HepG2 (cell line): Measurements from ENCODE around the gene SMOC1. TPM values are rescaled to one million over a fixed set of nuclear protein-coding genes. Genes with fewer than 3 reads are reported as not detected.

Source experiments
- ATAC-seq: fragments of 200-7000 bp; cut with Tn5 transposase; 3 replicates; pipeline ENCODE4 v1.9.1; 2020; ENCODE audit warnings: mild to moderate bottlenecking, moderate library complexity
- BruUV-seq: library from RNA; stranded (reverse); fragments of 400-500 nt; replicated peaks from 2 replicates; lab custom pipeline; 2021; lab: Mats Ljungman, UMichigan
- CTCF ChIA-PET: fragments of 300-600 bp; formaldehyde crosslinking; extraction: SDS; loops from one replicate; lab custom pipeline; 2021; ENCODE audit warnings: low total read pairs, inconsistent platforms, low intra/inter-chr PET ratio; lab: Yijun Ruan, JAX
- POLR2A ChIA-PET: fragments of 350-600 bp; sonication (Branson Sonifier 250); formaldehyde crosslinking; loops from one replicate; lab custom pipeline; 2020; ENCODE audit warnings: antibody characterized with exemption, inconsistent platforms; lab: Yijun Ruan, JAX
- DNase-seq: peaks from one replicate; pipeline ENCODE4 v3.0.0-alpha.2; 2015; ENCODE audit warnings: low spot score
- FAIRE-seq: peaks from 3 replicates; lab custom pipeline; 2011; peaks lifted over from hg19 to GRCh38; lab: Jason Lieb, UNC
- H2AFZ ChIP-seq: one replicate; pipeline ENCODE4 v1.6.1; 2011; ENCODE audit warnings: low read length, inconsistent platforms
- H3K27ac ChIP-seq: fragments of 300-600 bp; 3 replicates; pipeline ENCODE4 v1.8.0; 2011; ENCODE audit warnings: mixed run types, mild to moderate bottlenecking, mixed read lengths, low read length, inconsistent platforms; ENCODE audit not compliant: insufficient read depth; ENCODE audit errors: extremely low read length
- H3K27me3 ChIP-seq, 2 experiments: fragments of 200-600 bp in 1 of 2; 2 replicates in 1 of 2; 3 replicates in 1 of 2; pipeline versions ENCODE4 v1.6.0 to v1.8.0; 2011; ENCODE audit warnings: low read length in 2 of 2, mild to moderate bottlenecking in 2 of 2, moderate library complexity in 2 of 2, inconsistent platforms in 1 of 2; ENCODE audit not compliant: insufficient read depth in 2 of 2, control insufficient read depth in 1 of 2
- H3K36me3 ChIP-seq, 2 experiments: fragments of 200-600 bp in 1 of 2; replicated peaks in 1 of 2; 2 replicates in 1 of 2; 3 replicates in 1 of 2; pipeline versions ENCODE4 v1.5.1 to v1.8.0; 2011; ENCODE audit warnings: low read length in 2 of 2, inconsistent platforms in 1 of 2; ENCODE audit not compliant: insufficient read depth in 2 of 2, control insufficient read depth in 1 of 2
- H3K4me1 ChIP-seq: 2 replicates; pipeline ENCODE4 v1.5.1; 2012; ENCODE audit warnings: low read length, inconsistent platforms; ENCODE audit not compliant: insufficient read depth
- H3K4me2 ChIP-seq: 2 replicates; pipeline ENCODE4 v1.6.0; 2011; ENCODE audit warnings: low read depth, low read length, inconsistent platforms
- H3K4me3 ChIP-seq, 3 experiments: fragments of 200-600 bp in 1 of 3; sonication (generic), shearing (Covaris generic) in 1 of 3; replicated peaks in 1 of 3; 2 replicates each; pipeline ENCODE4 v1.5.1; 2011 to 2016; ENCODE audit warnings: low read length in 3 of 3, inconsistent platforms in 2 of 3, low read depth in 2 of 3, mild to moderate bottlenecking in 2 of 3, control low read depth in 1 of 3, mixed read lengths in 1 of 3; ENCODE audit not compliant: insufficient read depth in 1 of 3
- H3K79me2 ChIP-seq: one replicate; pipeline ENCODE4 v1.6.1; 2011; ENCODE audit warnings: low read length, inconsistent platforms; ENCODE audit not compliant: insufficient read depth
- H3K9ac ChIP-seq: 2 replicates; pipeline ENCODE4 v1.6.0; 2011; ENCODE audit warnings: mild to moderate bottlenecking, low read depth, low read length, inconsistent platforms; ENCODE audit not compliant: insufficient read depth
- H3K9me3 ChIP-seq: 2 replicates; pipeline ENCODE4 v1.5.1; 2012; ENCODE audit warnings: mild to moderate bottlenecking, low read length
- H4K20me1 ChIP-seq: 2 replicates; pipeline ENCODE4 v1.6.0; 2011; ENCODE audit warnings: inconsistent platforms, mild to moderate bottlenecking, low read length, moderate library complexity; ENCODE audit not compliant: insufficient read depth
- BCL6 ChIP-seq: IDR thresholded peaks from 2 replicates; pipeline ENCODE4 v1.6.1; 2016; ENCODE audit warnings: missing genetic modification reagents, missing compliant biosample characterization
- ESRRA ChIP-seq: sonication (generic); formaldehyde crosslinking; IDR thresholded peaks from 2 replicates; pipeline ENCODE4 v1.5.1; 2020; ENCODE audit warnings: mild to moderate bottlenecking, low read depth, missing genetic modification reagents
- HNF4A ChIP-seq: sonication (generic); formaldehyde crosslinking; IDR thresholded peaks from 2 replicates; pipeline ENCODE4 v1.4.0; 2020; ENCODE audit warnings: missing genetic modification reagents
- NCOA5 ChIP-seq: sonication (generic); formaldehyde crosslinking; IDR thresholded peaks from 2 replicates; pipeline ENCODE4 v1.4.0; 2020; ENCODE audit warnings: missing genetic modification reagents
- NR3C1 ChIP-seq: sonication (generic); formaldehyde crosslinking; IDR thresholded peaks from 2 replicates; pipeline ENCODE4 v1.4.0; 2020; ENCODE audit warnings: missing genetic modification reagents
- RBM22 ChIP-seq: fragments of 200-400 bp; formaldehyde crosslinking; optimal IDR thresholded peaks from 2 replicates; pipeline ENCODE3; 2017; ENCODE audit warnings: mild to moderate bottlenecking, low read length, moderate library complexity
- ZNF18 ChIP-seq: sonication (generic); formaldehyde crosslinking; IDR thresholded peaks from 2 replicates; pipeline ENCODE4 v1.8.0; 2022; ENCODE audit warnings: mild to moderate bottlenecking, missing genetic modification reagents; ENCODE audit not compliant: insufficient replicate concordance
- ZNF430 ChIP-seq: sonication (generic); formaldehyde crosslinking; IDR thresholded peaks from 2 replicates; pipeline ENCODE4 v1.9.0; 2021; ENCODE audit warnings: mild to moderate bottlenecking, missing genetic modification reagents
- ZNF720 ChIP-seq: sonication (generic); formaldehyde crosslinking; IDR thresholded peaks from 2 replicates; pipeline ENCODE4 v1.4.0; 2020; ENCODE audit warnings: missing genetic modification reagents
- WGBS: methylation state at CpG from one replicate; pipeline ENCODE4 v1.1.6; 2017; ENCODE audit warnings: low lambda C conversion rate; 5-methylcytosine and 5-hydroxymethylcytosine counted together
- in situ Hi-C: cut with HindIII; loops from 2 replicates; pipeline ENCODE4 v1.10.0; 2017; ENCODE audit warnings: low pct_unique_long_range_greater_than_20kb; ENCODE audit not compliant: extremely low pct_ligation_motif_present
- intact Hi-C: fragments of 100-400 bp; cut with micrococcal nuclease; formaldehyde crosslinking; loops from one replicate; pipeline ENCODE4 v1.10.0; 2022; ENCODE audit not compliant: unreplicated experiment
- polyA plus RNA-seq, 8 experiments: library from polyadenylated mRNA; depleted of rRNA in 3 of 8; stranded (reverse) in 7 of 8; unstranded in 1 of 8; fragments of >200 nt; fragmentation: Illumina TruSeq in 4 of 8; extraction: Trizol in 4 of 8; gene quantifications; 2 replicates each; pipeline versions ENCODE4 v1.2.1 to v1.2.3, GENCODE V29; 2011 to 2016; ENCODE audit warnings: low read depth in 4 of 8, missing spikeins in 1 of 8, mixed read lengths in 1 of 8; ENCODE audit not compliant: insufficient read depth in 1 of 8
- total RNA-seq, 5 experiments: library from RNA; depleted of rRNA; stranded (reverse); fragments of >200 nt; fragmentation: Illumina TruSeq; extraction: Trizol; gene quantifications; 2 replicates each; pipeline ENCODE4 v1.2.3, GENCODE V29; 2016; ENCODE audit warnings: low read depth in 1 of 5
- TF ChIP-seq, protein P1 (sequence below): sonication (generic); formaldehyde crosslinking; IDR thresholded peaks from 2 replicates; pipeline ENCODE4 v1.4.0; 2020; ENCODE audit warnings: missing genetic modification reagents
- TF ChIP-seq, protein P2 (sequence below): sonication (generic); formaldehyde crosslinking; IDR thresholded peaks from 2 replicates; pipeline ENCODE4 v1.4.0; 2020; ENCODE audit warnings: missing genetic modification reagents

Gene SMOC1
- total and polyA plus RNA-seq, 2 of the 13 experiments (the other 11 are each of a cell fraction or from before 2014, with no cell fraction given): 17.8 to 35.6 TPM

DNA sequence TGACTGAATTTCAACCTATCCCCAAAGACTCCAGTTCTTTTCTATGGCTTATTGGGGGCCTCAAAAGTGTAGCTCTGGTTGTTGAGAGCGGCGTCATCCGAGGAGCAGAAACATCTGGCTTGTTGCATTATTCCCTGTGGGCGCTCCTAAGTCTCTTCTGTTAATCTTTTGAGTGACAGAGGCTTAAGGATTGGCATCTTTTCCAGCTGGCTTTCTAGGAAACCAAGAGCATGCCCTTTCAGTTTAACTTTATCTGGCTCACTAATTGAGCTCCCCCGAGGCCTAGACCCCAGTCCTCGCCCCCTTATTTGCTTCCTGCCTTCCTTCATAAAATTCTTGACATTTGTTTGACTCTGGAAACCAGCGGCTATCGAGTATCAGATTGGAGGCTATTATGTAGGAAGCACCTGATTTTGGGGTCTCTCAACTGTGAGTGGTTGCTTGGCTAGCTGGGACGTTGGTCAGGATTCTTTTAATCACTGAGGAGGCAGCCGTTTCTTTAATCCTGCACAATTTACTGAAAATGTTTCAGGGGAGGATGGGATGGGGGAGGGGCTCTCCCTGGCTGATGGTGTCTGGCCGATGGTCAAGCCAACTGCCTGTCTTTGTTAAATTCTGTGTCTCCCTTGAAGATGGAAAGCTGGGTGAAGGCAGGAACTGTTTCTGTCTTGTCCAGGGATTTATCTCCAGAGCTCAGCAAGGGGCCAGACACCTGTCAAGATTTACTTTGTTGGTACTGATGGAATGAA lies 3.1 kb downstream of the SMOC1 start:
- no peaks in the 10 kb centered on the region for H3K36me3 ChIP-seq
- H3K9ac ChIP-seq: no peak overlapping the region; the same call in 1 of the 2 replicates
- peaks cover 65% of the 10 kb centered on the region for H3K4me1 ChIP-seq
- in situ Hi-C loops (no loop called here), intact Hi-C loops (loop anchor here (10.0 kb wide), 1 partner anchor 67 kb away; no protein-coding TSS in a partner anchor)
- no peak for FAIRE-seq
- H3K79me2 ChIP-seq: peaks cover 71% of the 10 kb centered on the region
- no TSS peak for BruUV-seq
- no peaks in the 10 kb centered on the region for H3K9me3 ChIP-seq
- ChIA-PET CTCF (no interaction called here), POLR2A (interaction anchor here (0.9 kb wide), 1 partner anchor 32 kb away, joined by 3 read pairs; no protein-coding TSS in a partner anchor)
- WGBS: 85% methylated on average over 11 of the region's 11 CpGs
- peak overlapping the region in 1 of 3 experiments; percentile 5; a peak in 1 of 6 replicates for H3K4me3 ChIP-seq
- ATAC-seq: no peak
- H3K4me2 ChIP-seq: peak overlapping the region; percentile 75
- H2AFZ ChIP-seq: no peak overlapping the region
- no peaks in the 10 kb centered on the region; a peak in 1 of 5 replicates for H3K27me3 ChIP-seq
- H4K20me1 ChIP-seq: no peaks in the 10 kb centered on the region; the same call in none of the 2 replicates
- TF ChIP-seq BCL6 (peak; percentile 40; the same call in 1 of the 2 replicates), NR3C1 (CRISPR knock-in tag) (no peak), ZNF430 (CRISPR knock-in tag) (no peak), ZNF18 (CRISPR knock-in tag) (no peak)
- DNase-seq: no peak
- no peak overlapping the region for H3K27ac ChIP-seq

GRCh38 chr14:69882915-69883314 lies 3.7 kb downstream of the SMOC1 start:
- CTCF ChIA-PET: no interaction called here
- WGBS: 97% methylated on average over 2 of the region's 2 CpGs
- BruUV-seq: no TSS peak
- Histone ChIP-seq H3K4me2 (peak overlapping the region; percentile 75), H4K20me1 (no peaks in the 10 kb centered on the region; the same call in none of the 2 replicates), H3K9ac (no peak overlapping the region; the same call in 1 of the 2 replicates), H2AFZ (no peak overlapping the region), H3K4me3 (no peak overlapping the region), H3K27me3 (no peaks in the 10 kb centered on the region; a peak in 1 of 5 replicates), H3K27ac (no peak overlapping the region), H3K79me2 (peaks cover 73% of the 10 kb centered on the region), H3K4me1 (peaks cover 65% of the 10 kb centered on the region), H3K9me3 (no peaks in the 10 kb centered on the region), H3K36me3 (no peaks in the 10 kb centered on the region)
- ATAC-seq (no peak), DNase-seq (no peak), FAIRE-seq (no peak)
- POLR2A ChIA-PET: interaction anchor here (0.9 kb wide), 1 partner anchor 33 kb away, joined by 3 read pairs; no protein-coding TSS in a partner anchor
- intact Hi-C loops (loop anchor here (10.0 kb wide), 1 partner anchor 68 kb away; no protein-coding TSS in a partner anchor), in situ Hi-C loops (no loop called here)
- no peak for TF ChIP-seq NCOA5
- TF ChIP-seq, protein P1, sequence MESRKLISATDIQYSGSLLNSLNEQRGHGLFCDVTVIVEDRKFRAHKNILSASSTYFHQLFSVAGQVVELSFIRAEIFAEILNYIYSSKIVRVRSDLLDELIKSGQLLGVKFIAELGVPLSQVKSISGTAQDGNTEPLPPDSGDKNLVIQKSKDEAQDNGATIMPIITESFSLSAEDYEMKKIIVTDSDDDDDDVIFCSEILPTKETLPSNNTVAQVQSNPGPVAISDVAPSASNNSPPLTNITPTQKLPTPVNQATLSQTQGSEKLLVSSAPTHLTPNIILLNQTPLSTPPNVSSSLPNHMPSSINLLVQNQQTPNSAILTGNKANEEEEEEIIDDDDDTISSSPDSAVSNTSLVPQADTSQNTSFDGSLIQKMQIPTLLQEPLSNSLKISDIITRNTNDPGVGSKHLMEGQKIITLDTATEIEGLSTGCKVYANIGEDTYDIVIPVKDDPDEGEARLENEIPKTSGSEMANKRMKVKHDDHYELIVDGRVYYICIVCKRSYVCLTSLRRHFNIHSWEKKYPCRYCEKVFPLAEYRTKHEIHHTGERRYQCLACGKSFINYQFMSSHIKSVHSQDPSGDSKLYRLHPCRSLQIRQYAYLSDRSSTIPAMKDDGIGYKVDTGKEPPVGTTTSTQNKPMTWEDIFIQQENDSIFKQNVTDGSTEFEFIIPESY: no peak
- TF ChIP-seq RBM22: no peak
- no peak for TF ChIP-seq ESRRA (CRISPR knock-in tag)
- TF ChIP-seq ZNF720 (CRISPR knock-in tag): no peak
- no peak for TF ChIP-seq HNF4A (CRISPR knock-in tag)
- TF ChIP-seq, protein P2, sequence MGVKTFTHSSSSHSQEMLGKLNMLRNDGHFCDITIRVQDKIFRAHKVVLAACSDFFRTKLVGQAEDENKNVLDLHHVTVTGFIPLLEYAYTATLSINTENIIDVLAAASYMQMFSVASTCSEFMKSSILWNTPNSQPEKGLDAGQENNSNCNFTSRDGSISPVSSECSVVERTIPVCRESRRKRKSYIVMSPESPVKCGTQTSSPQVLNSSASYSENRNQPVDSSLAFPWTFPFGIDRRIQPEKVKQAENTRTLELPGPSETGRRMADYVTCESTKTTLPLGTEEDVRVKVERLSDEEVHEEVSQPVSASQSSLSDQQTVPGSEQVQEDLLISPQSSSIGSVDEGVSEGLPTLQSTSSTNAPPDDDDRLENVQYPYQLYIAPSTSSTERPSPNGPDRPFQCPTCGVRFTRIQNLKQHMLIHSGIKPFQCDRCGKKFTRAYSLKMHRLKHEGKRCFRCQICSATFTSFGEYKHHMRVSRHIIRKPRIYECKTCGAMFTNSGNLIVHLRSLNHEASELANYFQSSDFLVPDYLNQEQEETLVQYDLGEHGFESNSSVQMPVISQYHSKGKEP: no peak
